Measurements from ENCODE around the gene USP36. TPM values are rescaled to one million over a fixed set of nuclear protein-coding genes. Genes with fewer than 3 reads are reported as not detected.

Gene USP36
- total and polyA plus RNA-seq, 2 donors, result 10.1 to 32.5 TPM

DNA sequence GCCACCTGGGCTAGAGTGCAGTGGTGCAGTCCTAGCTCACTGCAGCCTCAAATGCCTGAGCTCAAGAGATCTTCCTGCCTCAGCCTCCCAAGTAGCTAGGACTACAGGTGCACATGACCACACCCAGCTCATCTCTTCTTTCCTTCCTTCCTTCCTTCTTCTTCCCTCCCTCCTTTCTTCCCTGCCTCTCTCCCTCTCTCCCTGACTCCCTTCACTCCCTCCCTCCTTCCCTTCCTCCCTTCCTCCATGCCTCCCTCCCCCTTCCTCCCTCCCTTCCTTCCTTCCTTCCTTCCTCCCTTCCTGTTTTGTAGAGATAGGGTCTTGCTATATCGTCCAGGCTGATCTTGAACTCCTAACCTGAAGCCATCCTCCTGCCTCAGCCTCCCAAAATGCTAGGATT is 23.5 kb upstream of the USP36 start:
- Histone ChIP-seq H3K4me1 (ENCODE audit: control insufficient read depth in 2 of 2, insufficient read depth in 2 of 2, low read length in 2 of 2) (peaks cover 4 to 18% of the 10 kb centered on the region in 2 donors), H3K36me3 (ENCODE audit: control insufficient read depth in 2 of 2, insufficient read depth in 2 of 2, low read length in 1 of 2) (peaks cover 48 to 61% of the 10 kb centered on the region in 2 donors), H3K9me3 (ENCODE audit: control insufficient read depth in 2 of 2, insufficient read depth in 1 of 2, low read length in 1 of 2) (no peaks in the 10 kb centered on the region), H3K27me3 (ENCODE audit: control insufficient read depth in 2 of 2, insufficient read depth in 1 of 2, low read length in 1 of 2) (no peaks in the 10 kb centered on the region), H3K4me3 (ENCODE audit: low read length in 2 of 2) (no peak overlapping the region), H3K27ac (ENCODE audit: low read depth in 1 of 2, low read length in 1 of 2) (no peak overlapping the region)
- WGBS, result 98% methylated on average over 1 of the region's 1 CpG
- DNase-seq (ENCODE audit: low read depth in 6 of 9, low spot score in 9 of 9), result no peak

DNA sequence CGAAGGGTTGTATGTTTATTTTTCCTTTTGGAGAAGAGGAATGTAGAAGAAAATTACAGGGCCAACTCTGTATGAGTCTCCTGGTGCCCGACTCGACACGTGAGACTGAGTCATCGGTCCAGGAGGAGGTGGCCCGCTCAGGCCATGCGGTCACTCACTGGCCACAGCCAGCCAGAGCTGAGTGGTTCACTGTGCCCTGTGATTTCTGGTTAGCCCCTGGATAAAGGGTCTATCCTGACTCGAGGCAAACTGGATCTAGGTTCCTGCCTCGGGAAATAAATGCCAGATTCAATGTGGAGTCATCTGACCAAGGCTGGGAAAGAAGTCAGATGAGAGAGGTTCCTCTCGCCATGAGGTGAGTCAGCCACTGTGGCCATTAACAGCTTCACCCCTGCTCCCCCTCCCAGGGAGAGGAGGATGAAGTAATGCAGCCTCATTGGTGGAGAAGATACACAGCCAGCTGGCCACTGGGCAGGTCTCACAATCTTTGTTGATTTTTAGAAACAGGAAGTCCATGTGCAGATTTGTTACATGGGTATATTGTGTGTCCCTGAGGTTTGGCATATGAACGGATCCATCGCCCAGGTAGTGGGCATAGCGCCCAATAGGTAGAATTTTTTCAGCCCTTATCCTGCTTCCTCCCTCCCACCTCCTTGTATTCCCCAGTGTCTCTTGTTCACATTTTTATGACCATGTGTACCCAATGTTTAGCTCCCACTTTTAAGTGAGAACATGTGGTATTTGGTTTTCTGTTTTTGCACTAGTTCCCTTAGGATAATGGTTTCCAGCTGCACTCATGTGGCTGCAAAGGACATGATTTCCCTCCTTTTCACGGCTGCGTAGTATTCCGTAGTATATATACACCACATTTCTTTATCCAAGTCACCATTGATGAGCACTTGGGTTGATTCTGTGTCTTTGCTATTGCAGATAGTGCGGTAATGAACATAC is 21.7 kb upstream of the USP36 start:
- Histone ChIP-seq H3K36me3 (ENCODE audit: control insufficient read depth in 2 of 2, insufficient read depth in 2 of 2, low read length in 1 of 2) (peaks cover 35 to 57% of the 10 kb centered on the region in 2 donors), H3K27ac (ENCODE audit: low read depth in 1 of 2, low read length in 1 of 2) (no peak overlapping the region), H3K4me3 (ENCODE audit: low read length in 2 of 2) (no peak overlapping the region), H3K27me3 (ENCODE audit: control insufficient read depth in 2 of 2, insufficient read depth in 1 of 2, low read length in 1 of 2) (no peaks in the 10 kb centered on the region), H3K9me3 (ENCODE audit: control insufficient read depth in 2 of 2, insufficient read depth in 1 of 2, low read length in 1 of 2) (no peaks in the 10 kb centered on the region), H3K4me1 (ENCODE audit: control insufficient read depth in 2 of 2, insufficient read depth in 2 of 2, low read length in 2 of 2) (peaks cover 4 to 18% of the 10 kb centered on the region in 2 donors)
- WGBS, result 97% methylated on average over 17 of the region's 17 CpGs
- no peak for DNase-seq (ENCODE audit: low read depth in 6 of 9, low spot score in 9 of 9)

DNA sequence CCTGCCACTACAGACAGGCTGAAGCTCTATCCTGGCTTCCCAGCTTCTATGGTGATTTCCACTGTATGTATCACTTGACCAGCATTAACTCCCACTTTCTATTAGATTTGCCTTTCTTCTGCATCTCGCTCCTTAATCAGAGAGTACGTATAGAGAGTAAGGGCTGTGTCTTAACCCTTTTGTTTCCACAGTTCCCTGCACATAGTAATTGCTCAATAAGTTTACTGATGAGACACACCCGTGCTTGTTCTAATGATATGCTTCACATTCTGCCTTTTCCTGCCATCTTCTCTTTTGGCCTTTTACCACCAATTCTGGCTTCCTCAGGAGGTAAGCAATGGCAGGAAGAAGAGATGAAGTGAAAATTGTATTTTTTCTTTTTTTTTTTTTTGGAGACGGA is 20.6 kb upstream of the USP36 start:
- no peak overlapping the region for H3K27ac ChIP-seq (ENCODE audit: low read depth in 1 of 2, low read length in 1 of 2)
- 99% methylated on average over 4 of the region's 4 CpGs for WGBS
- H3K9me3 ChIP-seq (ENCODE audit: control insufficient read depth in 2 of 2, insufficient read depth in 1 of 2, low read length in 1 of 2), result no peaks in the 10 kb centered on the region
- H3K27me3 ChIP-seq (ENCODE audit: control insufficient read depth in 2 of 2, insufficient read depth in 1 of 2, low read length in 1 of 2), result no peaks in the 10 kb centered on the region
- no peak for DNase-seq (ENCODE audit: low read depth in 6 of 9, low spot score in 9 of 9)
- peaks cover 47 to 64% of the 10 kb centered on the region in 2 donors for H3K36me3 ChIP-seq (ENCODE audit: control insufficient read depth in 2 of 2, insufficient read depth in 2 of 2, low read length in 1 of 2)
- H3K4me3 ChIP-seq (ENCODE audit: low read length in 2 of 2), result no peak overlapping the region
- H3K4me1 ChIP-seq (ENCODE audit: control insufficient read depth in 2 of 2, insufficient read depth in 2 of 2, low read length in 2 of 2), result peaks cover 4 to 7% of the 10 kb centered on the region in 2 donors

DNA sequence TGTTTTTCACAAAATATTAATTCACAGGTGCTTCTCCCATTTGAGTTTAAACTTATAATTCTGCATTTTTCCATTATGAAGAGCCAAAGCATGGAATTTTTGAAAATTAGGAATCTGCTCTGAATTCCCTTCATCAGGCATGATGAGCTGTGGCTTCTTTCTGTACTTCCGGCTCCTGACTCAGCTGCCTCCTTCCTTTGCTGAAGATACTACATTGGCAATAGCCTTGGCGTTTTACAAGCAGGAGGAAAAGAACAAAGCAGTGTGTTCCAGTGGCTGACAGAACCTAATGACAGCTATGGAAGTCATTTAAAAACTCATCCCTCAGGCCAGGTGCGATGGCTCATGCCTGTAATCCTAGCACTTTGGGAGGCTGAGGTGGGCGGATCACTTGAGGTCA is 18.4 kb upstream of the USP36 start:
- H3K27ac ChIP-seq (ENCODE audit: low read depth in 1 of 2, low read length in 1 of 2), result no peak overlapping the region
- 91% methylated on average over 4 of the region's 4 CpGs for WGBS

DNA sequence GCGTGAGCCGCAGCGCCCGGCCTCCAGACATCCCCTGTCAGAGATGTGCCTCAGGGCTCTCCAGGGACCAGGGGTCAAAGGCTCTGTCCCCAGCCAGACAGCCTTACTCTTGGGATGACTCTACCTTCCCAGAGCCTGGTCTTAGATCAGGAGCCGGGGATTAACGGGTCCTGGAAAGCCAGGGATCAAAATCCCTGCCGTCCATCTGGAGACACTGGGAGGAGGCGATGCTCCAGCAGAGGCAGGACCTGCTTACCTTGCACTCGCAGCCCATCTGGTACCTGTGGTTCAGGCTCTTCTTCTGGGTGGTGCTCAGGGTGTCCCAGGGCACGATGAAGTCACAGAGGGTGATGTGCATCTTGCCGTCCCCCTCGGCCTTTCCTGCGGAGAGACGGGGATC is 16.7 kb upstream of the USP36 start:
- 97% methylated on average over 14 of the region's 14 CpGs for whole genome bisulfite sequencing
- H3K9me3 ChIP-seq (ENCODE audit: control insufficient read depth in 2 of 2, insufficient read depth in 1 of 2, low read length in 1 of 2), result no peaks in the 10 kb centered on the region
- no peak overlapping the region for H3K27ac ChIP-seq (ENCODE audit: low read depth in 1 of 2, low read length in 1 of 2)
- H3K4me1 ChIP-seq (ENCODE audit: control insufficient read depth in 2 of 2, insufficient read depth in 2 of 2, low read length in 2 of 2), result no peaks in the 10 kb centered on the region
- no peaks in the 10 kb centered on the region for H3K27me3 ChIP-seq (ENCODE audit: control insufficient read depth in 2 of 2, insufficient read depth in 1 of 2, low read length in 1 of 2)
- no peak for DNase-seq (ENCODE audit: low read depth in 6 of 9, low spot score in 9 of 9)
- H3K4me3 ChIP-seq (ENCODE audit: low read length in 2 of 2), result no peak overlapping the region
- H3K36me3 ChIP-seq (ENCODE audit: control insufficient read depth in 2 of 2, insufficient read depth in 2 of 2, low read length in 1 of 2), result peaks cover 58 to 76% of the 10 kb centered on the region in 2 donors

More for the DNA sequence above, 18.4 kb upstream of the USP36 start:
- Histone ChIP-seq H3K9me3 (ENCODE audit: control insufficient read depth in 2 of 2, insufficient read depth in 1 of 2, low read length in 1 of 2) (no peaks in the 10 kb centered on the region), H3K4me3 (ENCODE audit: low read length in 2 of 2) (no peak overlapping the region), H3K27me3 (ENCODE audit: control insufficient read depth in 2 of 2, insufficient read depth in 1 of 2, low read length in 1 of 2) (no peaks in the 10 kb centered on the region), H3K36me3 (ENCODE audit: control insufficient read depth in 2 of 2, insufficient read depth in 2 of 2, low read length in 1 of 2) (peaks cover 63 to 76% of the 10 kb centered on the region in 2 donors), H3K4me1 (ENCODE audit: control insufficient read depth in 2 of 2, insufficient read depth in 2 of 2, low read length in 2 of 2) (no peaks in the 10 kb centered on the region)
- DNase-seq (ENCODE audit: low read depth in 6 of 9, low spot score in 9 of 9), result no peak

GRCh38 chr17:78855561-78856165 is 15.0 kb upstream of the USP36 start:
- no peak overlapping the region for H3K27ac ChIP-seq (ENCODE audit: low read depth in 1 of 2, low read length in 1 of 2)
- 98% methylated on average over 25 of the region's 25 CpGs for WGBS
- no peaks in the 10 kb centered on the region for H3K4me1 ChIP-seq (ENCODE audit: control insufficient read depth in 2 of 2, insufficient read depth in 2 of 2, low read length in 2 of 2)
- H3K27me3 ChIP-seq (ENCODE audit: control insufficient read depth in 2 of 2, insufficient read depth in 1 of 2, low read length in 1 of 2), result no peaks in the 10 kb centered on the region
- H3K4me3 ChIP-seq (ENCODE audit: low read length in 2 of 2), result no peak overlapping the region
- no peak for DNase-seq (ENCODE audit: low read depth in 6 of 9, low spot score in 9 of 9)
- H3K9me3 ChIP-seq (ENCODE audit: control insufficient read depth in 2 of 2, insufficient read depth in 1 of 2, low read length in 1 of 2), result no peaks in the 10 kb centered on the region
- peaks cover 46 to 66% of the 10 kb centered on the region in 2 donors for H3K36me3 ChIP-seq (ENCODE audit: control insufficient read depth in 2 of 2, insufficient read depth in 2 of 2, low read length in 1 of 2)

GRCh38 chr17:78854508-78854907 is 13.9 kb upstream of the USP36 start:
- no peak overlapping the region for H3K27ac ChIP-seq (ENCODE audit: low read depth in 1 of 2, low read length in 1 of 2)
- H3K36me3 ChIP-seq (ENCODE audit: control insufficient read depth in 2 of 2, insufficient read depth in 2 of 2, low read length in 1 of 2), result peaks cover 46 to 60% of the 10 kb centered on the region in 2 donors
- no peak for DNase-seq (ENCODE audit: low read depth in 6 of 9, low spot score in 9 of 9)
- H3K4me1 ChIP-seq (ENCODE audit: control insufficient read depth in 2 of 2, insufficient read depth in 2 of 2, low read length in 2 of 2), result no peaks in the 10 kb centered on the region
- H3K9me3 ChIP-seq (ENCODE audit: control insufficient read depth in 2 of 2, insufficient read depth in 1 of 2, low read length in 1 of 2), result no peaks in the 10 kb centered on the region
- no peaks in the 10 kb centered on the region for H3K27me3 ChIP-seq (ENCODE audit: control insufficient read depth in 2 of 2, insufficient read depth in 1 of 2, low read length in 1 of 2)
- 96% methylated on average over 9 of the region's 9 CpGs for WGBS
- H3K4me3 ChIP-seq (ENCODE audit: low read length in 2 of 2), result no peak overlapping the region

DNA sequence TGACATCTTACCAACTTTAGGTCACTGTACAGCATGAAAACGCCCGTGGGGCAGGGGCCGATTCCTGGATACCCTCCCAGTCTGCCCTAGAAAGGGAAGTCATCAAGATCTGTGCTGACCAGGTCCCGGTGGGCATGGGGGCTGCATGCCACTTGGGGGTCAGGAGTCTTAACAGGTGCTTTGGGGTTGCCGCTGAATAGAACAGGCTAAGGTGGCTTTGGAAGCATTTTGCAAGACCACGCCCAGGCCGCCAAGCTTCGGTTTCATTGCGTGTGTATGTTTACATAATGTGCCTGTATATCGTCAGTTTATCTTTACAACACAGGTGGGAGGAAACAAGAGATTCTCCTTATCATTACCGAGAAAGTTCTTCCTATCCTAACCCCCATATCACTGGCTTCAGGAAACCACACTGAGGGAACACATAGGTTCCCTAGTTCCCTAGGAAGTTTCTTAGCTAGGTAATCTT is 13.3 kb upstream of the USP36 start:
- WGBS, result 90% methylated on average over 11 of the region's 11 CpGs
- H3K36me3 ChIP-seq (ENCODE audit: control insufficient read depth in 2 of 2, insufficient read depth in 2 of 2, low read length in 1 of 2), result peaks cover 46 to 57% of the 10 kb centered on the region in 2 donors
- no peak overlapping the region for H3K27ac ChIP-seq (ENCODE audit: low read depth in 1 of 2, low read length in 1 of 2)
- H3K4me3 ChIP-seq (ENCODE audit: low read length in 2 of 2), result no peak overlapping the region
- H3K27me3 ChIP-seq (ENCODE audit: control insufficient read depth in 2 of 2, insufficient read depth in 1 of 2, low read length in 1 of 2), result no peaks in the 10 kb centered on the region
- H3K9me3 ChIP-seq (ENCODE audit: control insufficient read depth in 2 of 2, insufficient read depth in 1 of 2, low read length in 1 of 2), result no peaks in the 10 kb centered on the region
- DNase-seq (ENCODE audit: low read depth in 6 of 9, low spot score in 9 of 9), result no peak
- no peaks in the 10 kb centered on the region for H3K4me1 ChIP-seq (ENCODE audit: control insufficient read depth in 2 of 2, insufficient read depth in 2 of 2, low read length in 2 of 2)

DNA sequence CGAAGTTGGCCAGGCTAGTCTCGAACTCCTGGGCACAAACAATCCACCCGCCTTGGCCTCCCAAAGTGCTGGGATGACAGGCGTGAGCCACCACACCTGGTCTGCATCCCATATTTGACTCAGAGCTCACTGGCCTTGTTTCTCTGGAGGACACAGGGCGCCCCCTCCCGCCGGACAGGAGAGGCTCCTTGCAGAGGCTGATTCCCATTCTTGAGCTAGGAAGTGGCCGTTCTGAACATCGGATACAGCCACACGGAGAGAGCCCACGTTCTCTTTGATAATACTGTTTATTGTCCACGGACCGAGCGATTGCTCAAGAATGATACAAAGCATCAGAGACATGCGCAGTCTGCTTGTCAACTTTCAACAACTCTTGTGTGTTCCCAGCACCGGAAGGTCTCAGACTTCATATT is 12.1 kb upstream of the USP36 start:
- no peaks in the 10 kb centered on the region for H3K4me1 ChIP-seq (ENCODE audit: control insufficient read depth in 2 of 2, insufficient read depth in 2 of 2, low read length in 2 of 2)
- WGBS, result 98% methylated on average over 16 of the region's 16 CpGs
- peaks cover 46 to 52% of the 10 kb centered on the region in 2 donors for H3K36me3 ChIP-seq (ENCODE audit: control insufficient read depth in 2 of 2, insufficient read depth in 2 of 2, low read length in 1 of 2)
- no peaks in the 10 kb centered on the region for H3K9me3 ChIP-seq (ENCODE audit: control insufficient read depth in 2 of 2, insufficient read depth in 1 of 2, low read length in 1 of 2)
- no peak for DNase-seq (ENCODE audit: low read depth in 6 of 9, low spot score in 9 of 9)
- no peaks in the 10 kb centered on the region for H3K27me3 ChIP-seq (ENCODE audit: control insufficient read depth in 2 of 2, insufficient read depth in 1 of 2, low read length in 1 of 2)
- H3K4me3 ChIP-seq (ENCODE audit: low read length in 2 of 2), result no peak overlapping the region
- no peak overlapping the region for H3K27ac ChIP-seq (ENCODE audit: low read depth in 1 of 2, low read length in 1 of 2)
